Measurements from ENCODE around the gene ABCA12. TPM values are rescaled to one million over a fixed set of nuclear protein-coding genes. Genes with fewer than 3 reads are reported as not detected.

The ABCA12 gene
- total RNA-seq, 4 donors from 2014 or later = 0.16 to 0.25 TPM; not detected in 2

GRCh38 chr2:215105607-215106354 is 32.6 kb downstream of the ABCA12 start:
- Histone ChIP-seq H3K9me3 (no peaks in the 10 kb centered on the region), H3K4me3 (no peak overlapping the region), H3K4me1 (no peaks in the 10 kb centered on the region), H3K27ac (no peak overlapping the region), H3K36me3 (no peaks in the 10 kb centered on the region), H3K27me3 (no peaks in the 10 kb centered on the region)
- 87 to 88% methylated on average over 3 to 5 of the region's 5 CpGs for WGBS, 2 donors (ENCODE audit: low coverage in 1 of 2)
- no peak for ATAC-seq
- no peak for TF ChIP-seq EP300 (IDR thresholded peaks at IDR 0.05)
- TF ChIP-seq, protein P1, sequence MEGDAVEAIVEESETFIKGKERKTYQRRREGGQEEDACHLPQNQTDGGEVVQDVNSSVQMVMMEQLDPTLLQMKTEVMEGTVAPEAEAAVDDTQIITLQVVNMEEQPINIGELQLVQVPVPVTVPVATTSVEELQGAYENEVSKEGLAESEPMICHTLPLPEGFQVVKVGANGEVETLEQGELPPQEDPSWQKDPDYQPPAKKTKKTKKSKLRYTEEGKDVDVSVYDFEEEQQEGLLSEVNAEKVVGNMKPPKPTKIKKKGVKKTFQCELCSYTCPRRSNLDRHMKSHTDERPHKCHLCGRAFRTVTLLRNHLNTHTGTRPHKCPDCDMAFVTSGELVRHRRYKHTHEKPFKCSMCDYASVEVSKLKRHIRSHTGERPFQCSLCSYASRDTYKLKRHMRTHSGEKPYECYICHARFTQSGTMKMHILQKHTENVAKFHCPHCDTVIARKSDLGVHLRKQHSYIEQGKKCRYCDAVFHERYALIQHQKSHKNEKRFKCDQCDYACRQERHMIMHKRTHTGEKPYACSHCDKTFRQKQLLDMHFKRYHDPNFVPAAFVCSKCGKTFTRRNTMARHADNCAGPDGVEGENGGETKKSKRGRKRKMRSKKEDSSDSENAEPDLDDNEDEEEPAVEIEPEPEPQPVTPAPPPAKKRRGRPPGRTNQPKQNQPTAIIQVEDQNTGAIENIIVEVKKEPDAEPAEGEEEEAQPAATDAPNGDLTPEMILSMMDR (IDR thresholded peaks at IDR 0.05) = no peak
- TF ChIP-seq POLR2AphosphoS5 (IDR thresholded peaks at IDR 0.05) = no peak
- TF ChIP-seq POLR2A (IDR thresholded peaks at IDR 0.05) = no peak

GRCh38 chr2:215104226-215104625 is 34.2 kb downstream of the ABCA12 start:
- H3K27ac ChIP-seq = no peak overlapping the region
- H3K36me3 ChIP-seq = no peaks in the 10 kb centered on the region
- H3K9me3 ChIP-seq = no peaks in the 10 kb centered on the region
- H3K4me1 ChIP-seq = no peaks in the 10 kb centered on the region
- TF ChIP-seq POLR2A (IDR thresholded peaks at IDR 0.05) (no peak), EP300 (IDR thresholded peaks at IDR 0.05) (no peak), POLR2AphosphoS5 (IDR thresholded peaks at IDR 0.05) (no peak)
- TF ChIP-seq, protein P1 (IDR thresholded peaks at IDR 0.05) = no peak
- ATAC-seq = no peak
- H3K4me3 ChIP-seq = no peak overlapping the region
- no peaks in the 10 kb centered on the region for H3K27me3 ChIP-seq
- WGBS, 2 donors (ENCODE audit: low coverage in 1 of 2) = 49 to 58% methylated on average over 4 of the region's 4 CpGs

- no peaks in the 10 kb centered on the region for H3K27me3 ChIP-seq
- WGBS, 2 donors (ENCODE audit: low coverage in 1 of 2) = 84 to 96% methylated on average over 4 of the region's 6 CpGs
- H3K27ac ChIP-seq = no peak overlapping the region
- H3K4me1 ChIP-seq = no peaks in the 10 kb centered on the region
- H3K4me3 ChIP-seq = no peak overlapping the region
- TF ChIP-seq POLR2A (IDR thresholded peaks at IDR 0.05) (no peak), EP300 (IDR thresholded peaks at IDR 0.05) (no peak), POLR2AphosphoS5 (IDR thresholded peaks at IDR 0.05) (no peak)
- TF ChIP-seq, protein P1 (IDR thresholded peaks at IDR 0.05) = no peak
- ATAC-seq = no peak
- H3K9me3 ChIP-seq = no peaks in the 10 kb centered on the region
- H3K36me3 ChIP-seq = no peaks in the 10 kb centered on the region
Observed at GRCh38 chr2:215098875-215099274, 39.6 kb downstream of the ABCA12 start.

DNA sequence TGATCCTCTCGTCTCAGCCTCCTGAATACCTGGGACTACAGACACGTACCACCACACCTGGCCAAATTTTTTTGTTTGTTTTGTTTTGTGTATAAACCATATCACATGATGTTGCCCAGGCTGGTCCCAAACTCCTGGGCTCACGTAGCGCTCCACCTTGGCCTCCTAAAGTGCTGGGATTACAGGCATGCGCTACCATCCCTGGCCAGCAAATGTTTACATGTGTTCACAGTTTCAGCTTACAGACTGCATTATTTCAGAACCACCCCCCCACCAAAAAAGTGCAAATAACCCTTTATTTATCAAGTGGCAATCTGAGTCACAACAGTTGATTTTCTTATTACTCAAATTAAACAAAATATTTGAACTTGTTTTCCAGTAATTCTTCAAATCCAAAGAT is 54.3 kb downstream of the ABCA12 start:
- no peak for TF ChIP-seq POLR2AphosphoS5 (IDR thresholded peaks at IDR 0.05)
- TF ChIP-seq, protein P1 (IDR thresholded peaks at IDR 0.05) = no peak
- H3K4me3 ChIP-seq = no peak overlapping the region

DNA sequence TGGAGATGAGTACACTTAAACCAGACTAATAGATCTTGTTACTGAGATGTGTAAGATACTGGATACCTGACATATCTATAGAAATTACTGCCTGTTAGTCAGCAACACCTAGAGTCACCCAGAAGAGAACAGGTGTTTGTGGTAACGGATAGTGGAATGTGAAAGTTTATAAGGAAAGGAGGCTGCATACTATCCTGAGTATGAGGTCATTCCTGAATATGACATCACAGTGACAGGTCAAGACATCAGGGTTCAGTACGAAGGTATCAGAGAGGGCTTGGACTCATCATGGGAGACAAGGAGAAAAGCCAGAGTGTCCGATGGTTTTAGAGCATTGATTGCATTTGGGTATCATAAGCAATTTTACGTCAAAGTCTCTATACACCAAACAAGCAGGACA is 55.3 kb downstream of the ABCA12 start:
- TF ChIP-seq, protein P1 (IDR thresholded peaks at IDR 0.05) = no peak
- TF ChIP-seq EP300 (IDR thresholded peaks at IDR 0.05) (no peak), POLR2AphosphoS5 (IDR thresholded peaks at IDR 0.05) (no peak), POLR2A (IDR thresholded peaks at IDR 0.05) (no peak)
- Histone ChIP-seq H3K36me3 (no peaks in the 10 kb centered on the region), H3K27ac (no peak overlapping the region), H3K27me3 (no peaks in the 10 kb centered on the region), H3K4me3 (no peak overlapping the region), H3K9me3 (no peaks in the 10 kb centered on the region), H3K4me1 (no peaks in the 10 kb centered on the region)
- 72 to 81% methylated on average over 3 to 4 of the region's 4 CpGs for WGBS, 2 donors (ENCODE audit: low coverage in 1 of 2)
- no peak for ATAC-seq

More for the DNA sequence above, 54.3 kb downstream of the ABCA12 start:
- Histone ChIP-seq H3K27ac (no peak overlapping the region), H3K36me3 (no peaks in the 10 kb centered on the region), H3K9me3 (no peaks in the 10 kb centered on the region), H3K4me1 (no peaks in the 10 kb centered on the region), H3K27me3 (no peaks in the 10 kb centered on the region)
- no peak for ATAC-seq
- 86 to 89% methylated on average over 5 of the region's 5 CpGs for WGBS, 2 donors (ENCODE audit: low coverage in 1 of 2)

Data from gastroesophageal sphincter (tissue), 4 donors.